ENCODE results near the gene HHAT.

Gene HHAT

DNA sequence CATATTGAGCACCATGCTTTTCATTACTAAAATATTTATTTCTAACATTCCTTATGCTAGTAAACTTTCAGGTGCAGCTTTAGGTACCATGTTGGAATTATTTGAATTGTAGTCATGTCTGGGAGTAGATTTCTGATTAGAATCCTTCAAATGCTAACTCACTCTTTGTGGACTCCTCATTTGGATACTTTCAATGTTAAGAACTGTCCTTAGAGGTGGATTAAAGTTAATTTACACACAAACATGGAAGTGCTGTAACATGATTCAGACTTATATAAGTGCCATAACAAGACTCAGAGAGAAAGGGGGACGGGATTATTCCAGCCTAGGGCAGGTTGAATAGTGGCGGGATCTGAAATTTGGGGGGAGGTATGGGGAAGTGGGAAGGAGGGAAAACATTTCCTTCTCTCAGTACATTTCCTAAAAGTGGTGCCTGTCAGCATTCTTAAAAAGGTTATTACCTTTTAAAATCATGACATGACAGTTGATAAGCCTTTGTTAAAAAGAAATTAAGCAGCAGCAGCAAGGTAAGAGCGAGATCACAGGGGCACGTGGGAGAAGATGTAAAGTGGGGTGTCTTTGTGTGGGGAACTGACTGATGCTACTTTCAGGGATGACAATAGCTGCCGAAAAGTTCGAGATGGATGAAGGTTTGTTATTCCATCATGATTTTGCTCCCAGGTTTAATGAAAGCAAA is 44.4 kb downstream of the HHAT start:
- DNase-seq (ENCODE audit: low read depth, low spot score), result no peak
- no peak for TF ChIP-seq CTCF (IDR thresholded peaks at IDR 0.05; ENCODE audit: insufficient read depth, low read length, missing control alignments)
- ChIA-PET POLR2A (interaction anchor here (0.7 to 2.1 kb wide), 13 partner anchors 11 to 885 kb away, joined by 3 to 27 read pairs (median 6); no protein-coding TSS in a partner anchor), CTCF (interaction anchor here (1.2 to 14.7 kb wide), 12 partner anchors 11 to 762 kb away, joined by 3 to 411 read pairs (median 10); partner anchors contain the start of gene KCNH1)
- H3K4me3 ChIP-seq (ENCODE audit: low read depth, low read length), result no peak overlapping the region

- H3K4me3 ChIP-seq (ENCODE audit: low read depth, low read length), result no peak overlapping the region
- no peak for DNase-seq (ENCODE audit: low read depth, low spot score)
- POLR2A ChIA-PET, result interaction anchor here (0.7 to 2.1 kb wide), 15 partner anchors 11 to 885 kb away, joined by 3 to 27 read pairs (median 4); no protein-coding TSS in a partner anchor
- no peak for TF ChIP-seq CTCF (IDR thresholded peaks at IDR 0.05; ENCODE audit: insufficient read depth, low read length, missing control alignments)
- CTCF ChIA-PET, result interaction anchor here (1.2 to 14.7 kb wide), 13 partner anchors 11 to 762 kb away, joined by 3 to 411 read pairs (median 11); partner anchors contain the start of gene KCNH1
These were observed 44.9 kb downstream of the HHAT start for GRCh38 chr1:210373628-210373877.

DNA sequence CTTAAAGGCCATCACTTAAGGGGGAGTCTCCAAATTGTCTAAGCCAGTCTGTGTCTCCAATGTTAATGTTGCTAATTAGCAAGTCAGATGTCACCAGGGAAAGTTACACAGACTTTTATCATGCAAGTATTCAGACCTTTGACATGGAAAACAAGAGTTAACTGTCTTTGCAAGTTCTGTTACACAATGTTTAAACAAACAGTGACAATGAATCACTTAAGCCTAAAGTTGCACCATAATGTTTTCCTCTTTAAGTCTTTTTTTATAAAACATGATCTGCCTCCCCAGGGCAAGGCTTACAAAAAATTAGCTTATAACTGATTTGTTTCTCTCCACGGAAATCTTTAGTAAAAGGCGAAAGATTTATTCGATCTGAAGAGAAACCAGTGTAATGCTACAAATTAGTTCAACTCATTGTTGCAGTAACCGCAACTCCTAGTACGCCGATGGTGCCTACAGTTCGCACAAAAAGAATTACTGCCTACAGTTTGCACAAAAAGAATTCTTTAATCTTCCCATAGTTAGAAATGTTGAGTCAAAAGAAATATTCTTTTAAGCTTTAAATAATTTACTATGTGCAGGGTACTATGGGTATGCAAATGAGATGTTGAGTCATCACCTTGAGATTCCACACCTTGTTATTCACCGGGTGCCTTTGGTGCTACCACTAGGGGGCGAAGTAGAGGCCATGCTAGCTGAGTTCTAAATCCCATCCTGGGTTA is 45.3 kb downstream of the HHAT start:
- POLR2A ChIA-PET, result interaction anchor here (0.6 to 2.1 kb wide), 17 partner anchors 10 to 884 kb away, joined by 3 to 27 read pairs (median 4); partner anchors contain the start of gene KCNH1
- DNase-seq (ENCODE audit: low read depth, low spot score), result peak; percentile 89
- TF ChIP-seq CTCF (IDR thresholded peaks at IDR 0.05; ENCODE audit: insufficient read depth, low read length, missing control alignments), result peak; percentile 81
- H3K4me3 ChIP-seq (ENCODE audit: low read depth, low read length), result no peak overlapping the region
- CTCF ChIA-PET, result interaction anchor here (0.6 to 14.7 kb wide), 20 partner anchors 11 to 761 kb away, joined by 3 to 411 read pairs (median 6); partner anchors contain the start of gene KCNH1

GRCh38 chr1:210374600-210374953 is 45.9 kb downstream of the HHAT start:
- no peak for DNase-seq (ENCODE audit: low read depth, low spot score)
- POLR2A ChIA-PET, result interaction anchor here (0.6 to 2.1 kb wide), 12 partner anchors 19 to 884 kb away, joined by 3 to 27 read pairs (median 5); partner anchors contain the start of gene KCNH1
- no peak for TF ChIP-seq CTCF (IDR thresholded peaks at IDR 0.05; ENCODE audit: insufficient read depth, low read length, missing control alignments)
- no peak overlapping the region for H3K4me3 ChIP-seq (ENCODE audit: low read depth, low read length)
- CTCF ChIA-PET, result interaction anchor here (0.6 to 14.7 kb wide), 21 partner anchors 11 to 761 kb away, joined by 3 to 411 read pairs (median 6); partner anchors contain the start of gene KCNH1

DNA sequence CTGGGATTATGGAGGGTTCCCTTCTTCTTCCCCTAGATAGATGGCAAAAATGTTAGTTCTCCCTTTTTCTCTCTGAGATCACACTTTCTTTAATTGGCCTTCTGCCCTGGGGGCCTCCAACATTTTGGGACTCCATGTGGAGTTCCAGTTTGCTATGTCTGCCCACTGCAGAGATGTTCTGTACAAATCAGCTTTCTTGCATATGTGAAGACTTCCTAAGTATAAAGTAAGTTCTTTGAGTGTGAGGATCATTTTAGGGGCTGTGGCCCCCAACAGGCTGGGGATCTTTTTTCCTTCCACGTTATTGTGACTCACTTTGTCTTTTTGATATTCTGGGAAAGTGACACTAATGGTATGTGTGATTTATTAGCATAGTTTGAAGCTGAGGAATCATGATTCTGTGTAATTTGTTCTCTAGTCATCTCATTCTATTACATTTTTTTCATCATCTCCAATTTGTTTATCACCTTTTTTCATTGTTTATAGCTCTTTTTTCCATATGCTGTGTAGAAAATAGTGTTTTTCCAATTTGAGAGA is 48.2 kb downstream of the HHAT start:
- ChIA-PET POLR2A (interaction anchor here (1.4 to 2.2 kb wide), 2 partner anchors 17 to 62 kb away, joined by 9 to 16 read pairs; no protein-coding TSS in a partner anchor), CTCF (interaction anchor here (0.8 to 14.7 kb wide), 9 partner anchors 8 to 758 kb away, joined by 3 to 411 read pairs (median 4); partner anchors contain the start of gene KCNH1)
- H3K4me3 ChIP-seq (ENCODE audit: low read depth, low read length), result no peak overlapping the region
- no peak for DNase-seq (ENCODE audit: low read depth, low spot score)
- TF ChIP-seq CTCF (IDR thresholded peaks at IDR 0.05; ENCODE audit: insufficient read depth, low read length, missing control alignments), result no peak

Data from AG04449 (cell line).